Measurements from ENCODE around the gene RLN1.

Gene RLN1

DNA sequence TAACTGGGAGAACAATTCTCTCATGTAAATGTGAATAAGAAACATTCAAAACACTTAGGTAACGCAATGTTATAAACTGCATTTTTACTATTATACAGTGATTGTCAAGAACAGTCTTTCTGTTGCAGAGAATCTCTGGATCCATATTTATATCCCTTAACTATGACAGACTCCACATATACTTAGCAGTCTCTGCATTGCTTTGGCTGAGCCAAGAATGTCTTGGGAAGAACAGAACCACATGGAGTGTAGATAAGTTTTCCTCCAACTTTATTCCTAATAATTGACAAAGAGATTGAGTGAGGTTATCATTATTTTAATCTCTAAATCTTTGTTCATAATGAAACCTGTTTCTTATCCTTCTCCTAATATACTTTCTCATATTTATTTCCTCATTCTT lies 15.6 kb upstream of the RLN1 start:
- Histone ChIP-seq H3K9me3 (ENCODE audit: control insufficient read depth, insufficient read depth, low read length) (0 out of 2 replicates have a peak, but pooled peaks cover 5% of the 10 kb centered on the region), H3F3A (ENCODE audit: control insufficient read depth, insufficient read depth) (no peaks in the 10 kb centered on the region), H3K4me3 (ENCODE audit: low read length) (no peak overlapping the region), H3K27ac (ENCODE audit: low read depth, low read length) (no peak overlapping the region), H3K36me3 (ENCODE audit: control insufficient read depth, low read length) (no peaks in the 10 kb centered on the region), H4K20me1 (ENCODE audit: control insufficient read depth, insufficient read depth, low read depth, low read length) (no peaks in the 10 kb centered on the region), H3K4me2 (ENCODE audit: low read length) (no peak overlapping the region), H3K79me2 (ENCODE audit: control insufficient read depth, low read length) (no peaks in the 10 kb centered on the region), H3K9me2 (replicated peaks; ENCODE audit: control insufficient read depth, low read length) (no peaks in the 10 kb centered on the region), H3K27me3 (ENCODE audit: control insufficient read depth, low read length) (0 out of 2 replicates have a peak, but pooled peaks cover 4% of the 10 kb centered on the region), H3K4me1 (ENCODE audit: control insufficient read depth, low read length) (no peaks in the 10 kb centered on the region)
- TF ChIP-seq EZH2phosphoT487 (IDR thresholded peaks at IDR 0.05; ENCODE audit: borderline replicate concordance, low read length), result no peak
- TF ChIP-seq, protein P1, sequence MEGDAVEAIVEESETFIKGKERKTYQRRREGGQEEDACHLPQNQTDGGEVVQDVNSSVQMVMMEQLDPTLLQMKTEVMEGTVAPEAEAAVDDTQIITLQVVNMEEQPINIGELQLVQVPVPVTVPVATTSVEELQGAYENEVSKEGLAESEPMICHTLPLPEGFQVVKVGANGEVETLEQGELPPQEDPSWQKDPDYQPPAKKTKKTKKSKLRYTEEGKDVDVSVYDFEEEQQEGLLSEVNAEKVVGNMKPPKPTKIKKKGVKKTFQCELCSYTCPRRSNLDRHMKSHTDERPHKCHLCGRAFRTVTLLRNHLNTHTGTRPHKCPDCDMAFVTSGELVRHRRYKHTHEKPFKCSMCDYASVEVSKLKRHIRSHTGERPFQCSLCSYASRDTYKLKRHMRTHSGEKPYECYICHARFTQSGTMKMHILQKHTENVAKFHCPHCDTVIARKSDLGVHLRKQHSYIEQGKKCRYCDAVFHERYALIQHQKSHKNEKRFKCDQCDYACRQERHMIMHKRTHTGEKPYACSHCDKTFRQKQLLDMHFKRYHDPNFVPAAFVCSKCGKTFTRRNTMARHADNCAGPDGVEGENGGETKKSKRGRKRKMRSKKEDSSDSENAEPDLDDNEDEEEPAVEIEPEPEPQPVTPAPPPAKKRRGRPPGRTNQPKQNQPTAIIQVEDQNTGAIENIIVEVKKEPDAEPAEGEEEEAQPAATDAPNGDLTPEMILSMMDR (IDR thresholded peaks at IDR 0.05; ENCODE audit: low read depth, low read length, poor library complexity, severe bottlenecking), result no peak

DNA sequence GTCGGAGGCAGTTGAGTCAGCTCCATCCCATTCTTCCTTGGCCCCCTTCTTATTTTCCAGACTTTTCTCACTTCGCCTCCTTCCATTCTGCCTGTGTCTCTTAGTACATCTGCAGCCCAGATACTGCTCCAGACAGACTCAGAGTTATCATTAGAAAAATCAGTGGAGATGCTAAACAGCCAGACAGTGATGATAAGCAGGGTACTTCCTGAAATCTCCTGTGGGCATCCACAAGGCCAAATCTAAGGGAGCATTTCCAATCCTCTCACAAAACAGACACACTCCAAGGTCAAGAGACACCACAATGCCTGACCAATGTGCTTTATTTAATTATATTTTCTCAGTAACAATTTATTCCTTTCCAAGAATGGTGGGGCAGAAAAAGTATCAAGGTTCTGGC lies 14.5 kb upstream of the RLN1 start:
- no peaks in the 10 kb centered on the region for H3K36me3 ChIP-seq (ENCODE audit: control insufficient read depth, low read length)
- H3K27ac ChIP-seq (ENCODE audit: low read depth, low read length), result no peak overlapping the region
- 0 out of 2 replicates have a peak, but pooled peaks cover 6% of the 10 kb centered on the region for H3K9me3 ChIP-seq (ENCODE audit: control insufficient read depth, insufficient read depth, low read length)
- H3K4me1 ChIP-seq (ENCODE audit: control insufficient read depth, low read length), result no peaks in the 10 kb centered on the region
- no peaks in the 10 kb centered on the region for H3F3A ChIP-seq (ENCODE audit: control insufficient read depth, insufficient read depth)
- H3K4me3 ChIP-seq (ENCODE audit: low read length), result no peak overlapping the region
- H3K4me2 ChIP-seq (ENCODE audit: low read length), result no peak overlapping the region
- no peaks in the 10 kb centered on the region for H3K79me2 ChIP-seq (ENCODE audit: control insufficient read depth, low read length)
- H4K20me1 ChIP-seq (ENCODE audit: control insufficient read depth, insufficient read depth, low read depth, low read length), result no peaks in the 10 kb centered on the region
- H3K27me3 ChIP-seq (ENCODE audit: control insufficient read depth, low read length), result 0 out of 2 replicates have a peak, but pooled peaks cover 4% of the 10 kb centered on the region
- no peaks in the 10 kb centered on the region for H3K9me2 ChIP-seq (replicated peaks; ENCODE audit: control insufficient read depth, low read length)
- TF ChIP-seq, protein P1 (IDR thresholded peaks at IDR 0.05; ENCODE audit: low read depth, low read length, poor library complexity, severe bottlenecking), result no peak
- no peak for TF ChIP-seq EZH2phosphoT487 (IDR thresholded peaks at IDR 0.05; ENCODE audit: borderline replicate concordance, low read length)

DNA sequence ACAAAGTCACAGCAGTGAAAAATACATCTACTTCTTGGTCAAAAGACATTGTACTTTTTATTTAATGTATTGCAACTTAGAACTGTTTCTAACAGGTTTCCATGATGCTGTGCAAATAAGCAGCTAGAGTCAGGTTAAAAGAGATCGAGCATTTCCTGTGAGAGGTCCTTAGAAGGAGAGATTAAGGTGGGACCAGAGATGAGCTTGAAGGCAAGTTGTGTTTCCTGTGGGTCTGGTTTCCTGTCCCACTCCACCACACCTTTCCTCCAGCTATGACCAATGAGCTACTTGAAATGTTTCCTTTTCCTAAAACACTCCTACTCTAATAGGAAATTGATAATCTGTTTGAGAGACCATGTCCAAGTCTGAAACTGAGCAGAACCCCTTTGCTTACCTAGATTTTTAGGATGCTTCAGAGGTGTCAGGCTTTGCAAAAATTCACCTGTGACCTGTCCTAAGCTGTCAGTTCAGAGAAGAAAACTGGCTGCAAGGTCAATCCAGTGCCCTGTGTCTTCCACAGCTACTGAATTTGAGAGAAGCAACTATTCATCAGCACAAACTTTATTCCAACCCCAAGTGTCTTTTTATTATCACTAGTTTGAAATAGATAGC lies 13.1 kb upstream of the RLN1 start:
- no peak overlapping the region for H3K4me3 ChIP-seq (ENCODE audit: low read length)
- H4K20me1 ChIP-seq (ENCODE audit: control insufficient read depth, insufficient read depth, low read depth, low read length), result no peaks in the 10 kb centered on the region
- TF ChIP-seq, protein P1 (IDR thresholded peaks at IDR 0.05; ENCODE audit: low read depth, low read length, poor library complexity, severe bottlenecking), result no peak
- no peak for TF ChIP-seq EZH2phosphoT487 (IDR thresholded peaks at IDR 0.05; ENCODE audit: borderline replicate concordance, low read length)
- no peak overlapping the region for H3K4me2 ChIP-seq (ENCODE audit: low read length)
- no peak overlapping the region for H3K27ac ChIP-seq (ENCODE audit: low read depth, low read length)
- no peaks in the 10 kb centered on the region for H3F3A ChIP-seq (ENCODE audit: control insufficient read depth, insufficient read depth)
- no peaks in the 10 kb centered on the region for H3K4me1 ChIP-seq (ENCODE audit: control insufficient read depth, low read length)
- H3K9me2 ChIP-seq (replicated peaks; ENCODE audit: control insufficient read depth, low read length), result no peaks in the 10 kb centered on the region
- 0 out of 2 replicates have a peak, but pooled peaks cover 6% of the 10 kb centered on the region for H3K9me3 ChIP-seq (ENCODE audit: control insufficient read depth, insufficient read depth, low read length)
- no peaks in the 10 kb centered on the region for H3K36me3 ChIP-seq (ENCODE audit: control insufficient read depth, low read length)
- no peaks in the 10 kb centered on the region for H3K79me2 ChIP-seq (ENCODE audit: control insufficient read depth, low read length)
- 0 out of 2 replicates have a peak, but pooled peaks cover 4% of the 10 kb centered on the region for H3K27me3 ChIP-seq (ENCODE audit: control insufficient read depth, low read length)

Data from DOHH2 (cell line).